ENCODE data around the gene EME1.

- TF ChIP-seq CTCF (IDR thresholded peaks at IDR 0.05) = no peak
- no peak for TF ChIP-seq EP300 (IDR thresholded peaks at IDR 0.05)
- TF ChIP-seq POLR2A (IDR thresholded peaks at IDR 0.05) = no peak
Observed at GRCh38 chr17:50329716-50330115, 43.3 kb upstream of the EME1 start.

All from ovary (tissue), 3 donors.